Measurements from ENCODE around the gene ZNF296. TPM values are rescaled to one million over a fixed set of nuclear protein-coding genes. Genes with fewer than 3 reads are reported as not detected.

Gene ZNF296
- total and polyA plus RNA-seq, 2 of the 13 experiments (the other 11 are each of a cell fraction or from before 2014, with no cell fraction given), result 0.26 to 0.62 TPM

DNA sequence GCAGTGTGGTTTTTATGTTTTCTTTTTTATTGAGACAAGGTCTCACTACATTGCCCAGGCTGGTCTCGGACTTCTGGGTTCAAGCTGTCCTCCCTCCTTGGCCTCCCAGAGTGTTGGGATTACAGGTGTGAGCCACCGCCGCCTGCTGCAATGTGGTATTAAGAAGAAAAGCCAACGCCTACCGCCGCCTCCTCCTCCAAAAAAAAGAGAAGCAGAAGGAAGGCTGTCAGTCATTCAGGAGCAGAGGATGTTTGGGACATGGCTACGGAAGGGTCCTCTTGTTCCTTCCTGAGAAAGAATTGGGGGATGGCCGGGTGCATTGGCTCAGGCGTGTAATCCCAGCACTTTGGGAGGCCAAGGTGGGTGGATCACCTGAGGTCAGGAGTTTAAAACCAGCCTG is 17.9 kb upstream of the ZNF296 start:
- no TSS peak for BruUV-seq (replicated peaks)
- no peak overlapping the region for H2AFZ ChIP-seq (ENCODE audit: low read length)
- in situ Hi-C loops (cut with HindIII; ENCODE audit: extremely low pct_ligation_motif_present, low pct_unique_long_range_greater_than_20kb) (no loop called here), intact Hi-C loops (cut with micrococcal nuclease; ENCODE audit: unreplicated experiment) (no loop called here)
- H3K9me3 ChIP-seq (ENCODE audit: low read length), result no peaks in the 10 kb centered on the region
- no peak for FAIRE-seq
- no peaks in the 10 kb centered on the region; a peak in 1 of 5 replicates for H3K27me3 ChIP-seq (ENCODE audit: control insufficient read depth in 1 of 2, insufficient read depth in 2 of 2, low read length in 2 of 2)
- ChIA-PET CTCF (ENCODE audit: low intra/inter-chr PET ratio, low total read pairs) (interaction anchor here (0.9 kb wide), 1 partner anchor 31 kb away, joined by 4 read pairs; no protein-coding TSS in a partner anchor), POLR2A (no interaction called here)
- no peak overlapping the region for H3K27ac ChIP-seq (ENCODE audit: extremely low read length, insufficient read depth, low read length)
- H3K79me2 ChIP-seq (ENCODE audit: insufficient read depth, low read length), result peaks cover 60% of the 10 kb centered on the region
- WGBS (ENCODE audit: low lambda C conversion rate), result 43% methylated on average over 9 of the region's 9 CpGs
- ATAC-seq, result no peak
- no peak for DNase-seq (ENCODE audit: low spot score)
- peaks cover 59% of the 10 kb centered on the region for H3K4me1 ChIP-seq (ENCODE audit: insufficient read depth, low read length)
- peaks cover 1 to 23% of the 10 kb centered on the region in 2 experiments; a peak in 3 of 5 replicates for H3K36me3 ChIP-seq (replicated peaks in 1 of 2; ENCODE audit: control insufficient read depth in 1 of 2, insufficient read depth in 2 of 2, low read length in 2 of 2)
- peak overlapping the region; percentile 93 to 100 (median 93) for H3K4me3 ChIP-seq (replicated peaks in 1 of 3; ENCODE audit: insufficient read depth in 1 of 3, low read depth in 2 of 3, low read length in 3 of 3)
- H4K20me1 ChIP-seq (ENCODE audit: insufficient read depth, low read length), result peaks cover 7% of the 10 kb centered on the region
- TF ChIP-seq ZBTB42 (CRISPR knock-in tag; IDR thresholded peaks at IDR 0.05), result no peak
- TF ChIP-seq, protein P1, sequence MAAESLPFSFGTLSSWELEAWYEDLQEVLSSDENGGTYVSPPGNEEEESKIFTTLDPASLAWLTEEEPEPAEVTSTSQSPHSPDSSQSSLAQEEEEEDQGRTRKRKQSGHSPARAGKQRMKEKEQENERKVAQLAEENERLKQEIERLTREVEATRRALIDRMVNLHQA (CRISPR knock-in tag; IDR thresholded peaks at IDR 0.05), result no peak
- TF ChIP-seq SIN3B (IDR thresholded peaks at IDR 0.05; ENCODE audit: low read length), result no peak
- no peak for TF ChIP-seq ZNF136 (CRISPR knock-in tag; IDR thresholded peaks at IDR 0.05; ENCODE audit: low read depth)
- TF ChIP-seq, protein P2, sequence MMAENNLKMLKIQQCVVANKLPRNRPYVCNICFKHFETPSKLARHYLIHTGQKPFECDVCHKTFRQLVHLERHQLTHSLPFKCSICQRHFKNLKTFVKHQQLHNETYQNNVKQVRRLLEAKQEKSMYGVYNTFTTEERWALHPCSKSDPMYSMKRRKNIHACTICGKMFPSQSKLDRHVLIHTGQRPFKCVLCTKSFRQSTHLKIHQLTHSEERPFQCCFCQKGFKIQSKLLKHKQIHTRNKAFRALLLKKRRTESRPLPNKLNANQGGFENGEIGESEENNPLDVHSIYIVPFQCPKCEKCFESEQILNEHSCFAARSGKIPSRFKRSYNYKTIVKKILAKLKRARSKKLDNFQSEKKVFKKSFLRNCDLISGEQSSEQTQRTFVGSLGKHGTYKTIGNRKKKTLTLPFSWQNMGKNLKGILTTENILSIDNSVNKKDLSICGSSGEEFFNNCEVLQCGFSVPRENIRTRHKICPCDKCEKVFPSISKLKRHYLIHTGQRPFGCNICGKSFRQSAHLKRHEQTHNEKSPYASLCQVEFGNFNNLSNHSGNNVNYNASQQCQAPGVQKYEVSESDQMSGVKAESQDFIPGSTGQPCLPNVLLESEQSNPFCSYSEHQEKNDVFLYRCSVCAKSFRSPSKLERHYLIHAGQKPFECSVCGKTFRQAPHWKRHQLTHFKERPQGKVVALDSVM (CRISPR knock-in tag; IDR thresholded peaks at IDR 0.05), result peak; percentile 72
- 0 out of 2 replicates have a peak, but pooled peaks have one; percentile 10 for TF ChIP-seq ZMYM3 (CRISPR knock-in tag; IDR thresholded peaks at IDR 0.05)
- no peak for TF ChIP-seq ZNF124 (CRISPR knock-in tag; IDR thresholded peaks at IDR 0.05)
- TF ChIP-seq NR2C2 (CRISPR knock-in tag; IDR thresholded peaks at IDR 0.05; ENCODE audit: borderline replicate concordance), result no peak
- H3K4me2 ChIP-seq (ENCODE audit: low read depth, low read length), result peak overlapping the region; percentile 97
- H3K9ac ChIP-seq (ENCODE audit: insufficient read depth, low read depth, low read length), result peak overlapping the region; percentile 95
